Measurements from ENCODE around the gene EXD3. TPM values are rescaled to one million over a fixed set of nuclear protein-coding genes. Genes with fewer than 3 reads are reported as not detected.

EXD3 gene
- total RNA-seq, 2 experiments from 2014 or later = 8.1 to 9.0 TPM

DNA sequence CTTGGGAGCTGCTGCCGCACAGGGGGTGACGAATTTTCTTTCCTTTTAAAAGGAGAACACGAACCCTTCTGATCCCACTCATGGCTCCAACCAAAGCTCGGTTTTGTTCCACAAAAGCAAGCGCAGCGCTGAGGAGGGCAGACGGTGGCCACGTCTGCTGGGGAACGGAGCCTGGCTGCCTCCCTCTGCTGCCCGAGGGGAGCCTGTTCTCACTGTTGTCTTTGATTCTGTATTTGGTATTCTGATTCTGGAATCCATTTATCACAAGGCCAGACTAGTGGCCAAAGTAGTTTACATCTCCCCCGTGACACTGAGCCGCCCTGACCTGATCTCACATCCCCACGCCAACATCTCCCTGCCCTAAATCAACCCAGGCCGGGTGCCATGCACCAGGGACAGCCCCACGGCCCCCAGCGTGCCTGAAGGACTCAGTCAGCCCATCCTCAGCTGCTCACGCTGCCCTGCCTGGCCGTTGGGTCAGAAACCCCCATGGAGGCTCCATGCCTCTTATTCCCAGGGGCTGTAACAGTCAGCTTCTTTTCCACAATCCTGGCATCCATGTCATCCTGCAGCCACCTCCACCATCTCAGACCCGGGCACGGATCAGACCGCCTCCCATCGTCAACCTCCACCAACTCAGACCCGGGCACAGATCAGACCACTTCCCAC, 42.9 kb upstream of the EXD3 start:
- TF ChIP-seq, protein P1, sequence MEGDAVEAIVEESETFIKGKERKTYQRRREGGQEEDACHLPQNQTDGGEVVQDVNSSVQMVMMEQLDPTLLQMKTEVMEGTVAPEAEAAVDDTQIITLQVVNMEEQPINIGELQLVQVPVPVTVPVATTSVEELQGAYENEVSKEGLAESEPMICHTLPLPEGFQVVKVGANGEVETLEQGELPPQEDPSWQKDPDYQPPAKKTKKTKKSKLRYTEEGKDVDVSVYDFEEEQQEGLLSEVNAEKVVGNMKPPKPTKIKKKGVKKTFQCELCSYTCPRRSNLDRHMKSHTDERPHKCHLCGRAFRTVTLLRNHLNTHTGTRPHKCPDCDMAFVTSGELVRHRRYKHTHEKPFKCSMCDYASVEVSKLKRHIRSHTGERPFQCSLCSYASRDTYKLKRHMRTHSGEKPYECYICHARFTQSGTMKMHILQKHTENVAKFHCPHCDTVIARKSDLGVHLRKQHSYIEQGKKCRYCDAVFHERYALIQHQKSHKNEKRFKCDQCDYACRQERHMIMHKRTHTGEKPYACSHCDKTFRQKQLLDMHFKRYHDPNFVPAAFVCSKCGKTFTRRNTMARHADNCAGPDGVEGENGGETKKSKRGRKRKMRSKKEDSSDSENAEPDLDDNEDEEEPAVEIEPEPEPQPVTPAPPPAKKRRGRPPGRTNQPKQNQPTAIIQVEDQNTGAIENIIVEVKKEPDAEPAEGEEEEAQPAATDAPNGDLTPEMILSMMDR (IDR thresholded peaks at IDR 0.05) = no peak
- Mint-ChIP-seq H3K4me1 (ENCODE audit: low read depth) (peaks cover 18% of the 10 kb centered on the region), H3K36me3 (ENCODE audit: low read depth) (no peaks in the 10 kb centered on the region), H3K27ac (no peak overlapping the region), H3K4me3 (no peak overlapping the region), H3K27me3 (peaks cover 11% of the 10 kb centered on the region), H3K9me3 (no peaks in the 10 kb centered on the region)
- POLR2A ChIA-PET = no interaction called here
- no peak for DNase-seq
- ATAC-seq = no peak
- CTCF ChIA-PET = no interaction called here
- intact Hi-C loops (cut with micrococcal nuclease) = no loop called here

DNA sequence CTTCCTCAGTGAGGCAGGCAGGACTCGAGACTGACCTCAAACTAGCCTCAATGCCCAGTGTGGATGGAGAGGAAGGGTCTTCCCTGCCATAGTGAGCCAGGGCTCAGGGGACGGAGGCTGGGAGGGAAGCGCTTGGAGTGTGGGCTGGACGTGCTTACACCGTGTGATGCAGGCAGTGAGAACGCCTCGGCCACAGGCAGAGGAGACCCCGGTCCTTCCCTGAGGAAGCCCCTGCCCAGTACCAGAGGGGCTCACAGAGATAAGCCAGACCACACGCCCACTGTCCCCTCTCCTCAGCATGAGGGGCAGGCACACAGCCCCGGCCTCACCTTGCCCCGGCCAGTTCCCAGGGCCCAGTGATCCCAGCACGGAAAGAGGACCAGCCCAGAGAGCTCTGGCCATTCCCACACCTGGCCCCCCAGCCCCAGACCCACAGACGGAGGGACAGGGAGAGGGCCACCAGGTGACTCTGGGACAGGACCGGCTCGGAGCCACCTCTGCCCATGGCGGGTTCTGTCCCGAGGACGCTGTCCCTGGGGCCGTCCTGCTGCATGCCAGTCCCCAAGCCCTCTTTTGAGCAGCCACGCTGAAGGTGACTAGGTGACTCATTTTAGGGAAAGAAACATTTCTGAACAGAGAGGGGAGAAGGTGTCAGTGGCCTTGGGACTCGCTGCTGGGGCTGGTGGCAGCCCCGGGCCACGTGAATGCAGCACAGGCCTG, 42.2 kb upstream of the EXD3 start:
- TF ChIP-seq, protein P1 (IDR thresholded peaks at IDR 0.05) = no peak
- H3K27ac Mint-ChIP-seq = no peak overlapping the region
- H3K36me3 Mint-ChIP-seq (ENCODE audit: low read depth) = no peaks in the 10 kb centered on the region
- no peaks in the 10 kb centered on the region for H3K9me3 Mint-ChIP-seq
- POLR2A ChIA-PET = no interaction called here
- H3K27me3 Mint-ChIP-seq = peaks cover 10% of the 10 kb centered on the region
- CTCF ChIA-PET = no interaction called here
- intact Hi-C loops (cut with micrococcal nuclease) = no loop called here
- no peak for ATAC-seq
- no peak for DNase-seq
- no peak overlapping the region for H3K4me3 Mint-ChIP-seq
- H3K4me1 Mint-ChIP-seq (ENCODE audit: low read depth) = peaks cover 19% of the 10 kb centered on the region

DNA sequence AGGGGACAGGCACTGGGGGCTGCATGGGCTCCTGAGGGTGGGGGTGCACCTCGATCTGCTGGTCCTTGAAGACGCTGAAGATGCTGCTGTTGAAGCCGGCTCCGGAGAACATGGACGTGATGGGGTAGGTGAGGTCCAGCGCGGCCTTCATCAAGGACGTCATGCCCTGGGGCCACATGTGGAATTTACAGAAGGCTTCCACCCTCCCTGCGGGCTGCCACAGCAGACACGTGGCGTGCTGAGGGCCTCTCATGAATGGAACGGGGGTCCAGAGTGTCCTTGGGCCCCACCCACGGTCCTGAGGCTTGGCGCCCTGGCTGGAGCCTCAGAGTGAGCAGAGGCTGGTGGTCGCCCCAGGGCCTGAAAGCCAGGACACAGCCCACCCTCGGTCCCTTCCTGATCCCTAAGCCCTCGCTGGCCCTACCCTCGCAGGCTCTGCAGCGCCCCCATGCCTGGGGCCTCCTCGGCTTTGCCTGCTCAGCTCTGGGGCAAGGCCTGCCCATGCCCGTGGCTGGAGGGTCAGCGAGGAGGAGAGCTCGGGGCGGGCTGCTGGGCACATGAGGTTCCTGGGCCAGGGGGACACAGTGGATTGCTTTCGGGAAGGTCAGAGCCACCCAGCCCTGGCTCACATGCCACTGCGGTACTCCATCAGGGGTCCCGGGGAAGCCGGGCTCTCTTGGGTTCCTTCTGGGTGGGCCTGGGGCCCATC, 41.5 kb upstream of the EXD3 start:
- peaks cover 7% of the 10 kb centered on the region for H3K27me3 Mint-ChIP-seq
- no peak overlapping the region for H3K27ac Mint-ChIP-seq
- no peak for DNase-seq
- no peaks in the 10 kb centered on the region for H3K9me3 Mint-ChIP-seq
- no peak for ATAC-seq
- POLR2A ChIA-PET = no interaction called here
- TF ChIP-seq, protein P1 (IDR thresholded peaks at IDR 0.05) = no peak
- intact Hi-C loops (cut with micrococcal nuclease) = no loop called here
- H3K4me3 Mint-ChIP-seq = no peak overlapping the region
- peaks cover 25% of the 10 kb centered on the region for H3K4me1 Mint-ChIP-seq (ENCODE audit: low read depth)
- CTCF ChIA-PET = no interaction called here
- H3K36me3 Mint-ChIP-seq (ENCODE audit: low read depth) = no peaks in the 10 kb centered on the region

DNA sequence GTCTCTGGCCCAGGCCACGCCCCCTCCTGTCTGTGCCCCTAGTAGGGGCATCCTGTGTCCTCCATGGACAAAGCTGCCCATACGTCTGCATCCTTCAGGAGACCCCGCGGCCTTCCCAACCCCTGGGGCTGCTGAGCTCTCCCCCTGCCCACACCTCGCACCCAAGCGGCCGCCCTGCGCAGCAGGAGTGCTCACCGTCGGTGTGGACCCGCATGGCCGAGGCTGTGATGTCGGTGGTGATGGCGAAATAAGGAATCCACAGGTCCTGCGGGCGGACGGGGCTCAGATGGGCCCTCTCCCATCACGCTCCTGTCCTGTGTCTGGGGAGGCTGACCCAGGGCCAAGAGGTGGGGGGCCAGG, 40.9 kb upstream of the EXD3 start:
- Mint-ChIP-seq H3K4me1 (ENCODE audit: low read depth) (peaks cover 25% of the 10 kb centered on the region), H3K4me3 (no peak overlapping the region), H3K9me3 (no peaks in the 10 kb centered on the region), H3K36me3 (ENCODE audit: low read depth) (no peaks in the 10 kb centered on the region), H3K27ac (no peak overlapping the region), H3K27me3 (peaks cover 3% of the 10 kb centered on the region)
- TF ChIP-seq, protein P1 (IDR thresholded peaks at IDR 0.05) = no peak
- no peak for ATAC-seq
- CTCF ChIA-PET = no interaction called here
- POLR2A ChIA-PET = no interaction called here
- DNase-seq = no peak
- intact Hi-C loops (cut with micrococcal nuclease) = no loop called here
